ENCODE measurements around the gene AOPEP. TPM values are rescaled to one million over a fixed set of nuclear protein-coding genes. Genes with fewer than 3 reads are reported as not detected.

The AOPEP gene
- total and polyA plus RNA-seq, 9 of the 15 experiments (the other 6 are each of a cell fraction or from before 2014, with no cell fraction given) = 4.5 to 19.3 (median 13.5) TPM

GRCh38 chr9:95048225-95049087 is 322.0 kb downstream of the AOPEP start (continued):
- TF ChIP-seq, protein P1, sequence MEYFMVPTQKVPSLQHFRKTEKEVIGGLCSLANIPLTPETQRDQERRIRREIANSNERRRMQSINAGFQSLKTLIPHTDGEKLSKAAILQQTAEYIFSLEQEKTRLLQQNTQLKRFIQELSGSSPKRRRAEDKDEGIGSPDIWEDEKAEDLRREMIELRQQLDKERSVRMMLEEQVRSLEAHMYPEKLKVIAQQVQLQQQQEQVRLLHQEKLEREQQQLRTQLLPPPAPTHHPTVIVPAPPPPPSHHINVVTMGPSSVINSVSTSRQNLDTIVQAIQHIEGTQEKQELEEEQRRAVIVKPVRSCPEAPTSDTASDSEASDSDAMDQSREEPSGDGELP (CRISPR knock-in tag; IDR thresholded peaks at IDR 0.05; ENCODE audit: borderline replicate concordance) = peak; percentile 51; the same call in 1 of the 2 replicates
- TF ChIP-seq SREBF2 (CRISPR knock-in tag; IDR thresholded peaks at IDR 0.05) (no peak), TCFL5 (CRISPR knock-in tag; conservative IDR thresholded peaks at IDR 0.05) (no peak), ATF3 (IDR thresholded peaks at IDR 0.05) (no peak), ATF3 (CRISPR knock-in tag; conservative IDR thresholded peaks at IDR 0.05) (no peak), BRF2 (IDR thresholded peaks at IDR 0.05; ENCODE audit: borderline replicate concordance, insufficient read depth, insufficient read length) (no peak), HNRNPH1 (optimal IDR thresholded peaks at IDR 0.05; ENCODE audit: low read depth, low read length) (no peak), ATF7 (IDR thresholded peaks at IDR 0.05) (peak; percentile 15; the same call in 1 of the 2 replicates), TFAM (CRISPR knock-in tag; conservative IDR thresholded peaks at IDR 0.05) (no peak), TEAD4 (IDR thresholded peaks at IDR 0.05; ENCODE audit: low read length) (no peak), TEAD4 (CRISPR knock-in tag; IDR thresholded peaks at IDR 0.05; ENCODE audit: borderline replicate concordance) (no peak), CHD4 (IDR thresholded peaks at IDR 0.05; ENCODE audit: insufficient read depth, insufficient replicate concordance, low read depth, low read length, poor library complexity, severe bottlenecking) (no peak), SIX5 (IDR thresholded peaks at IDR 0.05; ENCODE audit: borderline replicate concordance in 1 of 2, insufficient read depth in 1 of 2, low read depth in 1 of 2, low read length in 2 of 2) (no peak), YBX1 (IDR thresholded peaks at IDR 0.05) (no peak), TFE3 (CRISPR knock-in tag; IDR thresholded peaks at IDR 0.05) (no peak), SMARCC2 (IDR thresholded peaks at IDR 0.05; ENCODE audit: low read depth) (no peak), ZNF507 (tag; conservative IDR thresholded peaks at IDR 0.05) (no peak), TSC22D4 (tag; IDR thresholded peaks at IDR 0.05) (no peak), NUFIP1 (IDR thresholded peaks at IDR 0.05; ENCODE audit: partially characterized antibody) (no peak), MLLT1 (IDR thresholded peaks at IDR 0.05) (no peak), FOXA1 (IDR thresholded peaks at IDR 0.05; ENCODE audit: borderline replicate concordance) (no peak)

Data from K562 (cell line).